ENCODE measurements around the gene CMTM2.
"Not testable (repeated sequence)": the region's sequence is repeated elsewhere in the genome, so short reads cannot be mapped to it uniquely, and the experiment has no call there.

GRCh38 chr16:66611911-66612310 is 32.6 kb downstream of the CMTM2 start:
- TF ChIP-seq CTCF (conservative IDR thresholded peaks at IDR 0.05; ENCODE audit: low read length); EZH2phosphoT487 (IDR thresholded peaks at IDR 0.05; ENCODE audit: borderline replicate concordance, low read depth, low read length): not testable (repeated sequence)
